ENCODE results near the gene HUS1.
"Not testable (repeated sequence)": the region's sequence is repeated elsewhere in the genome, so short reads cannot be mapped to it uniquely, and the experiment has no call there.

The HUS1 gene

GRCh38 chr7:47944536-47945260 is 34.7 kb downstream of the HUS1 start:
- no peak for DNase-seq (ENCODE audit: low spot score)

- DNase-seq (ENCODE audit: low spot score), result no peak
Measured at GRCh38 chr7:47943676-47944474, 35.5 kb downstream of the HUS1 start.

- DNase-seq (ENCODE audit: low spot score), result not testable (repeated sequence)
Measured at GRCh38 chr7:47942651-47943050, 36.8 kb downstream of the HUS1 start.

GRCh38 chr7:47942132-47942531 is 37.3 kb downstream of the HUS1 start:
- no peak for DNase-seq (ENCODE audit: low spot score)

- DNase-seq (ENCODE audit: low spot score), result no peak
Measured at GRCh38 chr7:47941136-47941844, 38.1 kb downstream of the HUS1 start.

- peak; percentile 48 for DNase-seq (ENCODE audit: low spot score)
Measured at GRCh38 chr7:47940088-47941013, 39.1 kb downstream of the HUS1 start.

- DNase-seq (ENCODE audit: low spot score), result no peak
Measured at GRCh38 chr7:47939425-47940036, 39.9 kb downstream of the HUS1 start.

- no peak for DNase-seq (ENCODE audit: low spot score)
Measured at GRCh38 chr7:47938574-47939165, 40.7 kb downstream of the HUS1 start.

- no peak for DNase-seq (ENCODE audit: low spot score)
Measured at GRCh38 chr7:47937711-47938573, 41.5 kb downstream of the HUS1 start.

GRCh38 chr7:47937065-47937687 is 42.2 kb downstream of the HUS1 start:
- DNase-seq (ENCODE audit: low spot score), result no peak

GRCh38 chr7:47936323-47936722 is 43.1 kb downstream of the HUS1 start:
- DNase-seq (ENCODE audit: low spot score), result no peak

- no peak for DNase-seq (ENCODE audit: low spot score)
Measured at GRCh38 chr7:47935336-47935735, 44.1 kb downstream of the HUS1 start.

GRCh38 chr7:47934831-47935230 is 44.6 kb downstream of the HUS1 start:
- no peak for DNase-seq (ENCODE audit: low spot score)

- DNase-seq (ENCODE audit: low spot score), result no peak
Measured at GRCh38 chr7:47933215-47933614, 46.2 kb downstream of the HUS1 start.

GRCh38 chr7:47932466-47933037 is 46.9 kb downstream of the HUS1 start:
- DNase-seq (ENCODE audit: low spot score), result no peak

GRCh38 chr7:47932016-47932415 is 47.4 kb downstream of the HUS1 start:
- no peak for DNase-seq (ENCODE audit: low spot score)

GRCh38 chr7:47931005-47932004 is 48.1 kb downstream of the HUS1 start:
- no peak for DNase-seq (ENCODE audit: low spot score)

- DNase-seq (ENCODE audit: low spot score), result no peak
Measured at GRCh38 chr7:47924266-47924665, 55.1 kb downstream of the HUS1 start.

Data from HuH-7 (cell line).